Suprapubic skin (tissue), 4 donors: ENCODE results near the gene COX10.

Source experiments
- CTCF ChIP-seq, 2 donors: fragments of 200-600 bp in 1 of 2; fragments of 450-650 bp in 1 of 2; sonication (generic) in 1 of 2; IDR thresholded peaks; one replicate each; pipeline ENCODE4 v1.5.1; 2016 to 2019; ENCODE audit warnings: antibody characterized with exemption in 2 of 2, mild to moderate bottlenecking in 1 of 2, moderate library complexity in 1 of 2
- POLR2A ChIP-seq, 2 donors: fragments of 450-650 bp; IDR thresholded peaks; one replicate each; pipeline ENCODE4 v1.6.1; 2017; ENCODE audit warnings: antibody characterized with exemption in 2 of 2, mild to moderate bottlenecking in 2 of 2, moderate library complexity in 2 of 2
- POLR2AphosphoS5 ChIP-seq, 3 donors: sonication (generic); formaldehyde crosslinking; IDR thresholded peaks; one replicate each; pipeline ENCODE4 v1.6.1; 2017; ENCODE audit warnings: antibody characterized with exemption in 3 of 3

GRCh38 chr17:14086189-14086588 is 16.9 kb downstream of the COX10 start:
- TF ChIP-seq CTCF (IDR thresholded peaks at IDR 0.05) = no peak
- TF ChIP-seq POLR2A (IDR thresholded peaks at IDR 0.05) = no peak
- no peak for TF ChIP-seq POLR2AphosphoS5 (IDR thresholded peaks at IDR 0.05)
